SKM-1 (cell line): ENCODE measurements around the gene TSPAN10.

ENCODE experiments used
- DNase-seq: peaks from one replicate; lab custom pipeline; 2025; ENCODE audit not compliant: unreplicated experiment; lab: John Stamatoyannopoulos, UW

The TSPAN10 gene

DNA sequence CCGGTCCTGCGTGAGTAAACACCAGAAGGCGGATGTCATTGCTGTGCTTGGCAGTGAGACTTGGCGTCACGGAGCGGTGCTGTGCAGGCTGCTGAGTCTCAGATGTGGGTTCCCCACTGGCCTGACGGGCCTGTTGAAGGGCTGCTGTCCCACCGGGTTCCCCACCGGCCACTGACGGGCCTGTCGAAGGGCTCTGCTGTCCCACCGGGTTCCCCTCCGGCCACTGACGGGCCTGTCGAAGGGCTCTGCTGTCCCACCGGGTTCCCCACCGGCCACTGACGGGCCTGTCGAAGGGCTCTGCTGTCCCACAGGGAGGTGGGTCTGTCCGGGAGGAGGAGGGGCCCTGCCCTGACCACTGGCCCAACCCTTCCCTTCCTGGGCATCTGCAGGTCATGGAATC lies 49.6 kb downstream of the TSPAN10 start:
- DNase-seq: no peak

DNA sequence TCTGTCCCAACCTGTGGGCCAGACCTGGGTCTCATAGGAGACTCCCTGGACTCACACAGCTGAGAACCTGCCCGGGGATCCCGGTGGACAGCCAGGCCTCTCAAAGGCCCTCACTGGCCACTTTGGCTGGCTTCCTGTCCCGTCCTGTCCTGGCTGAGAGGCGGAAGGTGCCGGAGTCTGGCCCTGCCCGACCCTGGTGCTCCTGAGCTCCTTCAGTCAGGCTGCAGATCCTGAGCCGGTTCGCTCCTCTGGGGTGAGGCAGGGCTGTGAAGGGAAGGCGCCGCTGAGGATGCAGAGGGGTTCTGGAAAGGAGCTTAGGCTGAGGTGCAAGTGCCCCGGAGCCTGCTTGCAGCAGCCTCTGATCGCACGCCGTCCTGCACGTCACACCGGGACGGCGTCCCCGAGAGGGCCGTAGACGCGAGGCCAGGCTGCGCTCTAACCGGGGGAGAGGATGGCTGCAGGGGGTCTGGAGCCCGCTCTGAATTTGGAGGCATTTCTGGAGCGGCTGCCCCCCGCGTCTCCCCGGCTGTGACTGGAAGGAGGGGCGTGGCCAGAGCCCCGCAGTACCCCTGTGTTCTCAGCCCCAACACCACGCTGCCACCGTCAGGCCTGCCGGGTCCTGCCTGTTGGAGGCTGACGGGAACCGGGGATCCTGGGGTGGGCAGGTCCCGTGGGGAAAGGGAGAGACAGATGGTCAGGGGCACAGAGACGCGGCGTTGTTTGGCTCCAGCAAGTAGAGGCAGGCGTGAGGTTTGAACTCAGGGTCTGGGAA lies 51.0 kb downstream of the TSPAN10 start:
- DNase-seq: no peak

DNA sequence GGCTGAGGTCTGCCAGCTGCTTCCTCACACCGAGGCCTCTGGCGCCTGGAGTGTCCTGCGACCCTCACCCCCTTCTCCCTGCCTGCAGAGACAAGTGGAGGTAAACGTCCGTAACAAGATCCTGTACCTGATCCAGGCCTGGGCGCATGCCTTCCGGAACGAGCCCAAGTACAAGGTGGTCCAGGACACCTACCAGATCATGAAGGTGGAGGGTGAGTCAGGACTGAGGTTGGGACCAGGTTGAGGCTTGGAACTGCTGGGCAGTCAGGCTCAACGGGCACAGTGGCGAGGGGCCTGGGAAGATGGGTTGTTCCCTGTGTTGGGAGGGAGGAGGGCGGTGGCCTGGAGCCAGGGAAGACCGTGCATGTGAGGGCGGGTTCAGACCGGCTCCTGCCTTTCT lies 51.6 kb downstream of the TSPAN10 start:
- no peak for DNase-seq

DNA sequence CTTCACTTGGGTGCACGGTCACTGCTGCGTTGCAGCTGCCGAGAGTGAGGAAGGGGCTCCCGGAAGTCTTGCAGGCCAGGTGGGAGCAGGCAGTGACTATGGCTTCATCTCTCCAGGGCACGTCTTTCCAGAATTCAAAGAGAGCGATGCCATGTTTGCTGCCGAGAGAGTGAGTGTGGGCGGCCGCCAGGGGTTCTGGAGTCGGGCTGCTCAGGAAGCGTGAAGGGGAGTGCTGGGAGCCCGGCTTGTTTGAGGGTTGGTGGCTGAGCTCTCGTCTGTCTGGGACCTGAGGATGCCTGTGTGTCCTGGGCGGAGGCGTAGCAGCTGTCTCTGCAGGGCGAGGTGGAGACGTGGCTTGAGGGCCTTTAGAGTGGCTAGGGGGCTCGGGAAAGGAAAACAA lies 53.1 kb downstream of the TSPAN10 start:
- no peak for DNase-seq

DNA sequence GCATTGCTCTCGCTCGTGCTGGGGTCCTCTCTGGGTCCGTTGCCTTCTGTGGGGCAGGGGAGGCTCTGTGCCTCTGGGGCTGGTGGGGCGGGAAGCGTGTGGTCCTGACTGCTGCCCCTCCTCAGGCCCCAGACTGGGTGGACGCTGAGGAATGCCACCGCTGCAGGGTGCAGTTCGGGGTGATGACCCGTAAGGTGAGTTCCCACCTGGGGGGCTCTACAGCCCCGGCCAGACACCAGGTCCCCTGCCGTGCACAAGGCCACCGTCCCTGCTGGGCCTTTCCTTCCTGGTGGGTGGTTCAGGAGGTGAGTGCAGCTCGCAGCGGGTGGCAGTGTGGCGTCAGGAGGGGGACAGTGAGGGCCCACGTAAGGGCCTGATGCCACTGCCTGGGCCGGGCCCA lies 53.6 kb downstream of the TSPAN10 start:
- no peak for DNase-seq

GRCh38 chr17:81691196-81691595 lies 54.2 kb downstream of the TSPAN10 start:
- DNase-seq: no peak

GRCh38 chr17:81691608-81692007 lies 54.6 kb downstream of the TSPAN10 start:
- no peak for DNase-seq

DNA sequence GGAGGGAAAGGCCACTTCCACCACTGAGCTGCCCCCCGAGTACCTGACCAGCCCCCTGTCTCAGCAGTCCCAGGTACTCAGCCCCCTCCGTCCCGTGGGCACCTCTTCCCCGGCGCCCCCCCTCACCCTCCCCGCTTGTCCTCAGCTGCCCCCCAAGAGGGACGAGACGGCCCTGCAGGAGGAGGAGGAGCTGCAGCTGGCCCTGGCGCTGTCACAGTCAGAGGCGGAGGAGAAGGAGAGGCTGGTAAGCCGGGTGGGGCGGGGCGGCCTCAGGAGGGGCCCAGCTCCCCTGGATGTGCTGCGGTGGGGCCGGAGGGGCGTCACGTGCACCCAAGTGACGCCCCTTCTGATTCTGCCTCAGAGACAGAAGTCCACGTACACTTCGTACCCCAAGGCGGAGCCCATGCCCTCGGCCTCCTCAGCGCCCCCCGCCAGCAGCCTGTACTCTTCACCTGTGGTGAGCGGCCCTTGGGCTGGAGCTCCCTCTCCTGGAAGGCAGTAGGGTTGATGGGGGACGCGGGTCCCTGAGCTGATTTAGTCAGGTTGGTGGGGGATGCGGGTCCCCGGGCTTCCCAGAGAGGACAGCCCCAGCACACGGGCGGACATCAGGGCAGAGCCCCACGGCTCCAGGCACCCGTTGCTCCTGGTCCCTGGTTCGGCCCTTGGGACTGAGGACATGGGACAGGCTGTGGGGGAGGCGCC lies 56.7 kb downstream of the TSPAN10 start:
- DNase-seq: no peak

- no peak for DNase-seq
Observed at GRCh38 chr17:81694810-81695209, 57.8 kb downstream of the TSPAN10 start.

DNA sequence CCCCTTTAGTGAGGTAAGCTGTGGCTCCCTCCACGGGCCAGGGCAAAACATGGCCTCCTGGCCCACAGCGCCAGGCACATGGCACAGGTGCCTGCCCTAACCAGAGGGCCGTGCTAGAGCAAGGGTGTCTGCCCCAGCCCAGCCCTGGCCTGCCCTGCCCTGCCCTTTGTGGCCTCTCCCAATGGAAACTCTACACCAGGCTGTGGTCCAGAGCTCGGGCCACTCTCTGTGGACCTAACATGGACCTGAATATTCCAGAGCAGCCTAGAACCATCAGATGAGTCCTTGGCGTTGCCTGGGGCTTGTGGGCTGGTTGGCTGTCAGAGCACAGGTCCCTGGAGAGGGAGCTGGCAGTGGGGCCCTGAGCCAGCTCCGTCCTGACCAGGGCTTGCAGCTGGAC lies 58.2 kb downstream of the TSPAN10 start:
- no peak for DNase-seq

DNA sequence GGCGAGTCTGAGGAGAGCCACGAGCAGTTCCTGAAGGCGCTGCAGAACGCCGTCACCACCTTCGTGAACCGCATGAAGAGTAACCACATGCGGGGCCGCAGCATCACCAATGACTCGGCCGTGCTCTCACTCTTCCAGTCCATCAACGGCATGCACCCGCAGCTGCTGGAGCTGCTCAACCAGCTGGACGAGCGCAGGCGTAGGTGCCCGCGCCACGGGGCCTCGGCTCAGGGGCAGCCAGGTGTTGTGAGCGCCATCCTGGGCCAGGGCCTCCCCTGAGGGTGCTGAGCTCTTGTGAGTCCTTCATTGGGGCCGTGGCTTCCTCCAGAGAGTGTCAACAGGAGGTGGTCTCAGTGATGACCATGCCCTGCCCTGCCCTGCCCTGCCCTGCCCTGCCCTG lies 58.8 kb downstream of the TSPAN10 start:
- no peak for DNase-seq

DNA sequence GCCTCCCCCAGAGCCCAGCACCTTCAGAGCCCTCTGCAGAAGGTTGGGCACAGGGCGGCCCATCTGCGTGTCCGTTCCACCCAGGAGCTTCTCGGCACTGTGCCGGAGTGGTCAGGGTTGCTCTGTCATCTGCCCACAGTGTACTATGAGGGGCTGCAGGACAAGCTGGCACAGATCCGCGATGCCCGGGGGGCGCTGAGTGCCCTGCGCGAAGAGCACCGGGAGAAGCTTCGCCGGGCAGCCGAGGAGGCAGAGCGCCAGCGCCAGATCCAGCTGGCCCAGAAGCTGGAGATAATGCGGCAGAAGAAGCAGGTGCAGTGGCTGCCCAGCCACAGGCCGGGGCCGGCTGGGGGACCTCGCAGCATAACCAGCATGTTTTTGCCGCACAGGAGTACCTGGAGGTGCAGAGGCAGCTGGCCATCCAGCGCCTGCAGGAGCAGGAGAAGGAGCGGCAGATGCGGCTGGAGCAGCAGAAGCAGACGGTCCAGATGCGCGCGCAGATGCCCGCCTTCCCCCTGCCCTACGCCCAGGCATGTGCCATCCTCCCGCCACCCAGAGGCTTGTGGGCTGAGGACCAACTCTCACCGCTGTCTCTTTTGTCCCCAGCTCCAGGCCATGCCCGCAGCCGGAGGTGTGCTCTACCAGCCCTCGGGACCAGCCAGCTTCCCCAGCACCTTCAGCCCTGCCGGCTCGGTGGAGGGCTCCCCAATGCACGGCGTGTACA lies 59.4 kb downstream of the TSPAN10 start:
- DNase-seq: no peak

GRCh38 chr17:81697261-81698044 lies 60.5 kb downstream of the TSPAN10 start:
- no peak for DNase-seq
